Vagina (tissue), 2 donors: ENCODE measurements around the gene KIAA2012.

Experiments used
- POLR2A ChIP-seq, 2 donors: fragments of 450-650 bp; IDR thresholded peaks; one replicate each; pipeline ENCODE4 v1.6.1; 2017; ENCODE audit warnings: antibody characterized with exemption in 2 of 2, mild to moderate bottlenecking in 2 of 2, moderate library complexity in 2 of 2
- POLR2AphosphoS5 ChIP-seq, 2 donors: sonication (generic); formaldehyde crosslinking; IDR thresholded peaks; one replicate each; pipeline ENCODE4 v1.9.0; 2017; ENCODE audit warnings: antibody characterized with exemption in 2 of 2, mild to moderate bottlenecking in 2 of 2, low read depth in 1 of 2; ENCODE audit not compliant: insufficient read depth in 1 of 2
- TF ChIP-seq, protein P1 (sequence below), 3 experiments: fragments of 450-650 bp in 2 of 3; fragments of 200-600 bp in 1 of 3; sonication (generic) in 1 of 3; IDR thresholded peaks; one replicate each; pipeline ENCODE4 v1.5.1; 2017 to 2019; ENCODE audit warnings: antibody characterized with exemption in 3 of 3, mild to moderate bottlenecking in 2 of 3, moderate library complexity in 2 of 3

GRCh38 chr2:202172439-202173211, 99.6 kb downstream of the KIAA2012 start:
- TF ChIP-seq, protein P1, sequence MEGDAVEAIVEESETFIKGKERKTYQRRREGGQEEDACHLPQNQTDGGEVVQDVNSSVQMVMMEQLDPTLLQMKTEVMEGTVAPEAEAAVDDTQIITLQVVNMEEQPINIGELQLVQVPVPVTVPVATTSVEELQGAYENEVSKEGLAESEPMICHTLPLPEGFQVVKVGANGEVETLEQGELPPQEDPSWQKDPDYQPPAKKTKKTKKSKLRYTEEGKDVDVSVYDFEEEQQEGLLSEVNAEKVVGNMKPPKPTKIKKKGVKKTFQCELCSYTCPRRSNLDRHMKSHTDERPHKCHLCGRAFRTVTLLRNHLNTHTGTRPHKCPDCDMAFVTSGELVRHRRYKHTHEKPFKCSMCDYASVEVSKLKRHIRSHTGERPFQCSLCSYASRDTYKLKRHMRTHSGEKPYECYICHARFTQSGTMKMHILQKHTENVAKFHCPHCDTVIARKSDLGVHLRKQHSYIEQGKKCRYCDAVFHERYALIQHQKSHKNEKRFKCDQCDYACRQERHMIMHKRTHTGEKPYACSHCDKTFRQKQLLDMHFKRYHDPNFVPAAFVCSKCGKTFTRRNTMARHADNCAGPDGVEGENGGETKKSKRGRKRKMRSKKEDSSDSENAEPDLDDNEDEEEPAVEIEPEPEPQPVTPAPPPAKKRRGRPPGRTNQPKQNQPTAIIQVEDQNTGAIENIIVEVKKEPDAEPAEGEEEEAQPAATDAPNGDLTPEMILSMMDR (IDR thresholded peaks at IDR 0.05), result no peak
- TF ChIP-seq POLR2A (IDR thresholded peaks at IDR 0.05) (no peak), POLR2AphosphoS5 (IDR thresholded peaks at IDR 0.05; ENCODE audit: insufficient read depth in 1 of 2, low read depth in 1 of 2) (no peak)
